ENCODE results near the gene GYPB.
"Not testable (repeated sequence)": the region's sequence is repeated elsewhere in the genome, so short reads cannot be mapped to it uniquely, and the experiment has no call there.

DNA sequence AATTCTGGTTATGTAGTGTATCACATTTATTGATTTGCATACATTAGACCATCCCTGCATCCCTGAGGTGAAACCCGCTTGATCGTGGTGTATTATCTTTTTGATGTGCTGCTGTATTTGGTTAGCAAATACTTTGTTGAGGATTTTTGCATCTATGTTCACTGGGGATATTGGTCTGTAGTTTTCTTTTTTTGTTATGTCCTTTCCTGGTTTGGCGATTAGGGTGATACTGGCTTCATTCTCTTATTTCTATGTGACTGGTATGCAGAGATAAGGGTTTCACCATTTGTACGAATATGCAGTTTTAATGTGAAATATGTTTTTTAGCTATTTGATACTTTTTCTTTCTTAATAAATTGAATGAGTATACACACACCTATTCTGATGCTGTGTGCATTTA, 45.2 kb downstream of the GYPB start:
- not testable (repeated sequence) for TF ChIP-seq CTCF, POLR2AphosphoS5, POLR2A (IDR thresholded peaks at IDR 0.05)

All from sigmoid colon (tissue), 4 donors.